HL-60 (cell line): ENCODE results near the gene CAMTA1.

Source experiments
- DNase-seq, 2 experiments: peaks; one replicate each; pipeline ENCODE4 v3.0.0-alpha.2; 2010 to 2020; ENCODE audit warnings: low read depth in 1 of 2, low spot score in 1 of 2
- H3K27ac ChIP-seq: fragments of 250-450 bp; sonication (Bioruptor Pico); replicated peaks from 2 replicates; pipeline ENCODE4 v1.5.1; 2020; ENCODE audit warnings: mild to moderate bottlenecking, moderate library complexity
- H3K27me3 ChIP-seq: fragments of 250-450 bp; sonication (Bioruptor Pico); 2 replicates; pipeline ENCODE4 v1.5.1; 2021; ENCODE audit warnings: mild to moderate bottlenecking, moderate library complexity; ENCODE audit not compliant: insufficient read depth, poor library complexity, severe bottlenecking
- H3K4me3 ChIP-seq: replicated peaks from 2 replicates; pipeline ENCODE4 v1.5.1; 2011; ENCODE audit warnings: mild to moderate bottlenecking, control low read depth, low read length; ENCODE audit not compliant: insufficient read depth
- CTCF ChIP-seq: IDR thresholded peaks from one replicate; pipeline ENCODE4 v1.5.1; 2011; ENCODE audit warnings: low read length, control low read depth, inconsistent platforms; ENCODE audit not compliant: insufficient read depth
- GABPA ChIP-seq: IDR thresholded peaks from 2 replicates; pipeline ENCODE4 v1.6.1; 2012; ENCODE audit warnings: low read depth
- POLR2AphosphoS5 ChIP-seq: IDR thresholded peaks from 2 replicates; pipeline ENCODE4 v1.6.1; 2012; ENCODE audit warnings: low read depth
- REST ChIP-seq: IDR thresholded peaks from 2 replicates; pipeline ENCODE4 v1.6.1; 2012; ENCODE audit warnings: low read depth; ENCODE audit not compliant: insufficient replicate concordance
- SPI1 ChIP-seq: IDR thresholded peaks from 2 replicates; pipeline ENCODE4 v1.6.1; 2012; ENCODE audit warnings: low read depth, mild to moderate bottlenecking, borderline replicate concordance

CAMTA1 gene

GRCh38 chr1:7549277-7550161, 764.3 kb downstream of the CAMTA1 start:
- Histone ChIP-seq H3K4me3 (no peak overlapping the region), H3K27ac (no peak overlapping the region)

GRCh38 chr1:7550261-7550865, 765.1 kb downstream of the CAMTA1 start:
- TF ChIP-seq REST (no peak), GABPA (no peak), CTCF (no peak), POLR2AphosphoS5 (no peak), SPI1 (no peak)
- H3K4me3 ChIP-seq = no peak overlapping the region
- H3K27me3 ChIP-seq = no peaks in the 10 kb centered on the region
- H3K27ac ChIP-seq = no peak overlapping the region
- no peak for DNase-seq

More at GRCh38 chr1:7549277-7550161, 764.3 kb downstream of the CAMTA1 start:
- peak; percentile 8 to 10 for DNase-seq
- H3K27me3 ChIP-seq = no peaks in the 10 kb centered on the region
- TF ChIP-seq CTCF = no peak
- TF ChIP-seq POLR2AphosphoS5 = no peak
- TF ChIP-seq REST = no peak
- TF ChIP-seq SPI1 = no peak
- TF ChIP-seq GABPA = no peak

GRCh38 chr1:7550981-7551380, 765.7 kb downstream of the CAMTA1 start:
- Histone ChIP-seq H3K27me3 (no peaks in the 10 kb centered on the region), H3K4me3 (no peak overlapping the region), H3K27ac (no peak overlapping the region)
- no peak for TF ChIP-seq POLR2AphosphoS5
- no peak for TF ChIP-seq GABPA
- no peak for TF ChIP-seq SPI1
- TF ChIP-seq CTCF = no peak
- TF ChIP-seq REST = no peak
- no peak for DNase-seq
